ENCODE data around the gene CENPH. TPM values are rescaled to one million over a fixed set of nuclear protein-coding genes. Genes with fewer than 3 reads are reported as not detected.

CENPH gene
- total and polyA plus RNA-seq, 8 donors, result 4.1 to 30.9 (median 19.4) TPM

DNA sequence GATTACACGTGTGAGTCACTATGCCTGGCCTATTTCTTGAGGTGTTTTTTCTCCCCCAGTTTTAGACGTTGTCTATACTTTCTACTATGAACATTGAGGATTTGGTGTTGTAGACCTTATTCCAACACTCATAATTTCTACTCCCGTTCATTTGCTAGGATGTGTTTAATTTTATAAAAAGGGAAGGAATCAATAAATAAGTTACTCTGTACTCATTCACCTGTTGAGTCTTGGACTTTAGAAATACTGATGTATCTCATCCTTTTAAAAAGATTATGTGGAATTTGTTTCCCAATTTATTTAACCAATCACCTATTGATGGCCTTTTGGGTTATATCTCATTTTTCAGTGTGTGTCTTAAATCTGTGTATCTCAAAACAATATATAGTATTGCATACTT lies 48.5 kb downstream of the CENPH start:
- H3K36me3 ChIP-seq, result peaks cover 0 to 36% of the 10 kb centered on the region in 2 donors
- no peak for ATAC-seq
- TF ChIP-seq, protein P1, sequence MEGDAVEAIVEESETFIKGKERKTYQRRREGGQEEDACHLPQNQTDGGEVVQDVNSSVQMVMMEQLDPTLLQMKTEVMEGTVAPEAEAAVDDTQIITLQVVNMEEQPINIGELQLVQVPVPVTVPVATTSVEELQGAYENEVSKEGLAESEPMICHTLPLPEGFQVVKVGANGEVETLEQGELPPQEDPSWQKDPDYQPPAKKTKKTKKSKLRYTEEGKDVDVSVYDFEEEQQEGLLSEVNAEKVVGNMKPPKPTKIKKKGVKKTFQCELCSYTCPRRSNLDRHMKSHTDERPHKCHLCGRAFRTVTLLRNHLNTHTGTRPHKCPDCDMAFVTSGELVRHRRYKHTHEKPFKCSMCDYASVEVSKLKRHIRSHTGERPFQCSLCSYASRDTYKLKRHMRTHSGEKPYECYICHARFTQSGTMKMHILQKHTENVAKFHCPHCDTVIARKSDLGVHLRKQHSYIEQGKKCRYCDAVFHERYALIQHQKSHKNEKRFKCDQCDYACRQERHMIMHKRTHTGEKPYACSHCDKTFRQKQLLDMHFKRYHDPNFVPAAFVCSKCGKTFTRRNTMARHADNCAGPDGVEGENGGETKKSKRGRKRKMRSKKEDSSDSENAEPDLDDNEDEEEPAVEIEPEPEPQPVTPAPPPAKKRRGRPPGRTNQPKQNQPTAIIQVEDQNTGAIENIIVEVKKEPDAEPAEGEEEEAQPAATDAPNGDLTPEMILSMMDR (IDR thresholded peaks at IDR 0.05), result no peak
- intact Hi-C loops (cut with DNase I), result no loop called here
- no peak overlapping the region for H3K27ac ChIP-seq
- DNase-seq, result no peak
- peaks cover 13 to 40% of the 10 kb centered on the region in 2 donors for H3K4me1 ChIP-seq
- no peaks in the 10 kb centered on the region for H3K27me3 ChIP-seq
- no peaks in the 10 kb centered on the region for H3K9me3 ChIP-seq
- no peak overlapping the region for H3K4me3 ChIP-seq

DNA sequence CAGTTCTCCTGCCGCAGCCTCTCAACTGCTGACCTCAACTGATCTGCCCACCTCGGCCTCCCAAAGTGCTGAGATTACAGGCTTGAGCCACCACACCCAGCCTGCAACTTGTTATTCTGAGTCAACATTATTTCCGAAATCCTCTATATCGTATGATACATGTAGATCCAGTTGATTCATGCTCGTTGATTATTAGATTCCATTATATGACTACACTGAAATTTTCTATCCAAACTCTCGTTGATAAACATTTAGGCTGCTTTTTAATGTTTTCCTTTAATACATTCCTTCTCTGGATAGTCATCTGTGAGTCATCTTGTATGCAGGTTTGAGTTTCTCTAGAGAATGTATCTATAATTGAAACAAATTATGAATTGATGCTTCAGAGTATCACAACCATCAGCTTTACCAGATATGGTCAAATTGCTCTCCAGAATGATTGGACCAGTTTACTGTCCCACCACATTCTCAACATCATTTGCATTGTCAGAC lies 49.4 kb downstream of the CENPH start:
- H3K4me3 ChIP-seq, result no peak overlapping the region
- intact Hi-C loops (cut with DNase I), result no loop called here
- no peak for ATAC-seq
- H3K9me3 ChIP-seq, result no peaks in the 10 kb centered on the region
- no peak overlapping the region for H3K27ac ChIP-seq
- DNase-seq, result no peak
- TF ChIP-seq, protein P1 (IDR thresholded peaks at IDR 0.05), result no peak
- H3K36me3 ChIP-seq, result peaks cover 0 to 36% of the 10 kb centered on the region in 2 donors
- peaks cover 13 to 40% of the 10 kb centered on the region in 2 donors for H3K4me1 ChIP-seq
- no peaks in the 10 kb centered on the region for H3K27me3 ChIP-seq

DNA sequence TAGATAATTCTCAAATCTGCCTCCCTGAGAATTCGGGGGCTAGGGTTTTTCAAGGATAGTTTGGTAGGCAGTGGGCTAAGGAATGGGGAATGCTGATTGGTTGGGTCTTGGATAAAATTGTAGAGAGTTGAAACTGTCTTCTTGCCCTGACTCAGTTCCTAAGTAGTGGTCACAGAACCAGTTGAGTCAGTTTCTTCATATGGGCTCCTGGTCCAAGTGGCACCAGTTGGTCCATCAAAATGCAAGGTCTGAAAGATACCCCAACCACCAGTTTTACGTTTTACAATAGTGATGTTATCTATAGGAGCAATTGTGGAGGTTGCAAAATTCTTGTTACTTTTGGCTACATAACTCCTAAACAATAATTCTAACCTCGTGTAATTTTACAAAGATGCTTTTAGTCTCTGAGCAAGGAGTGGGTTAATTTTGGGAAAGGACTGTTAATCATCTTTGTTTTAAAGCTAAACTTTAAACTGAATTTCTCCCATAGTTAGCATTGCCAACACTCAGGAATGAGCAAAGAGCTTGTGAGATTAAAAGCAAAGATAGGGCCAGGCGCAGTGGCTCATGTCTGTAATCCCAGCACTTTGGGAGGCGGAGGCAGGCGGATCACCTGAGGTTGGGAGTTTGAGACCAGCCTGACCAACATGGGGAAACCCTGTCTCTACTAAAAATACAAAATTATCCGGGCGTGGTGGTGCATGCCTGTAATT lies 53.0 kb downstream of the CENPH start:
- no peak overlapping the region for H3K27ac ChIP-seq

DNA sequence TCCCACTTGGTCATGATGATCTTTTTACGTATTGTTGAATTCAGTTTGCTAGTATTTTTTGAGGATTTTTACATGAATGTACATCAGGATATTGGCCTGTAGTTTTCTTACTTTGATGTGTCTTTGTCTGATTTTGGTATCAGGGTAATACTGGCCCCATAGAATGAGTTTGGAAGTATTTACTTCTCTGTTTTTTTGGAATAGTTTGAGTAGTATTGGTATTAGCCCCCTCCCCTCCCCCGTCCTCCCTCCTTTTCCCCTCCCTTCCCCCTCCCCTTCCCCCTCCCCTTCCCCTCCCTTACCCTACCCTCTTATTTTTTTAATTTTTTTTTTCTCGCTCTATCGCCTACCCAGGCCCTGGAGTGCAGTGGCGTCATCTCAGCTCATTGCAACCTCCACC lies 55.6 kb downstream of the CENPH start:
- TF ChIP-seq, protein P1 (IDR thresholded peaks at IDR 0.05), result no peak
- no peak overlapping the region for H3K4me3 ChIP-seq
- intact Hi-C loops (cut with DNase I), result no loop called here
- DNase-seq (no peak), ATAC-seq (no peak)
- no peaks in the 10 kb centered on the region for H3K27me3 ChIP-seq
- H3K27ac ChIP-seq, result no peak overlapping the region
- H3K4me1 ChIP-seq, result no peaks in the 10 kb centered on the region
- H3K9me3 ChIP-seq, result peaks cover 3 to 4% of the 10 kb centered on the region in 2 donors
- peaks cover 0 to 13% of the 10 kb centered on the region in 2 donors for H3K36me3 ChIP-seq

More for the DNA sequence above, 53.0 kb downstream of the CENPH start:
- no peak for ATAC-seq
- TF ChIP-seq, protein P1 (IDR thresholded peaks at IDR 0.05), result no peak
- H3K36me3 ChIP-seq, result peaks cover 0 to 35% of the 10 kb centered on the region in 2 donors
- no peak for DNase-seq
- no peaks in the 10 kb centered on the region for H3K27me3 ChIP-seq
- H3K9me3 ChIP-seq, result no peaks in the 10 kb centered on the region
- intact Hi-C loops (cut with DNase I), result no loop called here
- no peak overlapping the region for H3K4me3 ChIP-seq
- peaks cover 0 to 16% of the 10 kb centered on the region in 2 donors for H3K4me1 ChIP-seq

DNA sequence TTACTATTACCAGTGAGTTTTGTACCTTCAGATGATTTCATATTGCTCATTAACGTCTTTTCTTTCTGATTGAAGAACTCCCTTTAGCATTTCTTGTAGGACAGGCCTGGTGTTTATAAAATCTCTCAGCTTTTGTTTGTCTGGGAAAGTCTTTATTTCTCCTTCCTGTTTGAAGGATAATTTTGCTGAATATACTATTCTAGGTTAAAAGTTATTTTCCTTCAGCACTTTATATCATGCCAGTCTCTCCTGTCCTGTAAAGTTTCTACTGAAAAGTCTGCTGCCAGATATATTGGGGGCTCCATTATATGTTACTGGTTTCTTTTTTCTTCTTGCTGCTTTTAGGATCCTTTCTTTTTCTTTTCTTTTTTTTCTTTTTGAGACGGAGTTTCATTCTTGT lies 58.6 kb downstream of the CENPH start:
- Histone ChIP-seq H3K27me3 (no peaks in the 10 kb centered on the region), H3K36me3 (no peaks in the 10 kb centered on the region), H3K9me3 (peaks cover 3 to 4% of the 10 kb centered on the region in 2 donors), H3K4me3 (no peak overlapping the region), H3K27ac (no peak overlapping the region), H3K4me1 (no peaks in the 10 kb centered on the region)
- intact Hi-C loops (cut with DNase I), result no loop called here
- ATAC-seq (no peak), DNase-seq (no peak)
- TF ChIP-seq, protein P1 (IDR thresholded peaks at IDR 0.05), result no peak

All from left lung (tissue), 10 donors.